ENCODE data around the gene HACD1. TPM values are rescaled to one million over a fixed set of nuclear protein-coding genes. Genes with fewer than 3 reads are reported as not detected.

Gene HACD1
- total RNA-seq, 3 donors from 2014 or later = 2.8 to 33.8 (median 6.3) TPM

- Histone ChIP-seq H3K36me3 (ENCODE audit: low read depth) (no peaks in the 10 kb centered on the region), H3K4me1 (ENCODE audit: low read depth) (no peaks in the 10 kb centered on the region), H3K9me3 (no peaks in the 10 kb centered on the region), H3K4me3 (no peak overlapping the region)
- intact Hi-C loops (cut with DNase I, micrococcal nuclease) = no loop called here
- DNase-seq (no peak), ATAC-seq (no peak)
- TF ChIP-seq, protein P1, sequence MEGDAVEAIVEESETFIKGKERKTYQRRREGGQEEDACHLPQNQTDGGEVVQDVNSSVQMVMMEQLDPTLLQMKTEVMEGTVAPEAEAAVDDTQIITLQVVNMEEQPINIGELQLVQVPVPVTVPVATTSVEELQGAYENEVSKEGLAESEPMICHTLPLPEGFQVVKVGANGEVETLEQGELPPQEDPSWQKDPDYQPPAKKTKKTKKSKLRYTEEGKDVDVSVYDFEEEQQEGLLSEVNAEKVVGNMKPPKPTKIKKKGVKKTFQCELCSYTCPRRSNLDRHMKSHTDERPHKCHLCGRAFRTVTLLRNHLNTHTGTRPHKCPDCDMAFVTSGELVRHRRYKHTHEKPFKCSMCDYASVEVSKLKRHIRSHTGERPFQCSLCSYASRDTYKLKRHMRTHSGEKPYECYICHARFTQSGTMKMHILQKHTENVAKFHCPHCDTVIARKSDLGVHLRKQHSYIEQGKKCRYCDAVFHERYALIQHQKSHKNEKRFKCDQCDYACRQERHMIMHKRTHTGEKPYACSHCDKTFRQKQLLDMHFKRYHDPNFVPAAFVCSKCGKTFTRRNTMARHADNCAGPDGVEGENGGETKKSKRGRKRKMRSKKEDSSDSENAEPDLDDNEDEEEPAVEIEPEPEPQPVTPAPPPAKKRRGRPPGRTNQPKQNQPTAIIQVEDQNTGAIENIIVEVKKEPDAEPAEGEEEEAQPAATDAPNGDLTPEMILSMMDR (IDR thresholded peaks at IDR 0.05) = no peak
These were observed 43.7 kb upstream of the HACD1 start for GRCh38 chr10:17660921-17661320.

DNA sequence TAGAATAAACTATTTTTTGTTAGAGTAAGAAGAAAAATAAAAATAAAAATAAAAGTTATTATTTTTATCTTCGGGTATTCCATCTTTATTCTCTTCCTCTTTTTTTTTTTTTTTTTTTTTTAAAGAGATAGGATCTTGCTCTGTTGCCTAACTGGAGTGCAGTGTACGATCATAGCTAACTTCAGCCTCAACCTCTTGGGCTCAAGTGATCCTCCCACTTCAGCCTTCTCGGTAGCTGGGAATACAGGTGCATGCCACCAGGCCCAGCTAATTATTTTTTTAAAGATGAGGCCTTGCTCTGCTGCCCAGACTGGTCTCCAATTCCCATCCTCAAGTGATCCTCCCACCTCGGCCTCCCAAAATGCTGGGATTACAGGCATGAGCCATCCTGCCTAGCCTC is 42.2 kb upstream of the HACD1 start:
- DNase-seq (no peak), ATAC-seq (no peak)
- Histone ChIP-seq H3K36me3 (ENCODE audit: low read depth) (no peaks in the 10 kb centered on the region), H3K9me3 (no peaks in the 10 kb centered on the region), H3K4me3 (no peak overlapping the region), H3K4me1 (ENCODE audit: low read depth) (no peaks in the 10 kb centered on the region)
- intact Hi-C loops (cut with DNase I, micrococcal nuclease) = no loop called here
- TF ChIP-seq, protein P1 (IDR thresholded peaks at IDR 0.05) = no peak

GRCh38 chr10:17657103-17657500 is 39.9 kb upstream of the HACD1 start:
- intact Hi-C loops (cut with DNase I, micrococcal nuclease) = no loop called here
- TF ChIP-seq, protein P1 (IDR thresholded peaks at IDR 0.05) = no peak
- Histone ChIP-seq H3K4me1 (ENCODE audit: low read depth) (no peaks in the 10 kb centered on the region), H3K36me3 (ENCODE audit: low read depth) (no peaks in the 10 kb centered on the region), H3K9me3 (peaks cover 6% of the 10 kb centered on the region), H3K4me3 (no peak overlapping the region)
- no peak for DNase-seq
- ATAC-seq = peak; percentile 30

- intact Hi-C loops (cut with DNase I, micrococcal nuclease) = no loop called here
- H3K4me1 ChIP-seq (ENCODE audit: low read depth) = no peaks in the 10 kb centered on the region
- TF ChIP-seq, protein P1 (IDR thresholded peaks at IDR 0.05) = no peak
- peaks cover 6% of the 10 kb centered on the region for H3K9me3 ChIP-seq
- ATAC-seq (peak; percentile 40), DNase-seq (no peak)
- no peak overlapping the region for H3K4me3 ChIP-seq
- no peaks in the 10 kb centered on the region for H3K36me3 ChIP-seq (ENCODE audit: low read depth)
These were observed 38.5 kb upstream of the HACD1 start for GRCh38 chr10:17655567-17656146.

- Histone ChIP-seq H3K4me1 (ENCODE audit: low read depth) (no peaks in the 10 kb centered on the region), H3K9me3 (peaks cover 6% of the 10 kb centered on the region), H3K4me3 (no peak overlapping the region), H3K36me3 (ENCODE audit: low read depth) (no peaks in the 10 kb centered on the region)
- TF ChIP-seq, protein P1 (IDR thresholded peaks at IDR 0.05) = no peak
- ATAC-seq (no peak), DNase-seq (no peak)
- intact Hi-C loops (cut with DNase I, micrococcal nuclease) = no loop called here
These were observed 37.8 kb upstream of the HACD1 start for GRCh38 chr10:17655009-17655408.

- DNase-seq = no peak
- intact Hi-C loops (cut with DNase I, micrococcal nuclease) = no loop called here
- Histone ChIP-seq H3K9me3 (peaks cover 6% of the 10 kb centered on the region), H3K4me3 (no peak overlapping the region), H3K36me3 (ENCODE audit: low read depth) (no peaks in the 10 kb centered on the region), H3K4me1 (ENCODE audit: low read depth) (no peaks in the 10 kb centered on the region)
- no peak for ATAC-seq
- TF ChIP-seq, protein P1 (IDR thresholded peaks at IDR 0.05) = no peak
These were observed 35.4 kb upstream of the HACD1 start for GRCh38 chr10:17652585-17652984.
